Jurkat, Clone E6-1 (cell line): ENCODE data around the gene ARVCF.

ENCODE experiments used
- DNase-seq: peaks from one replicate; pipeline ENCODE4 v3.0.0-alpha.2; 2011; ENCODE audit warnings: low read depth, low spot score
- H3K4me3 ChIP-seq: 2 replicates; pipeline ENCODE4 v1.5.1; 2011; ENCODE audit warnings: mild to moderate bottlenecking, low read length, control low read depth, moderate library complexity

ARVCF gene

DNA sequence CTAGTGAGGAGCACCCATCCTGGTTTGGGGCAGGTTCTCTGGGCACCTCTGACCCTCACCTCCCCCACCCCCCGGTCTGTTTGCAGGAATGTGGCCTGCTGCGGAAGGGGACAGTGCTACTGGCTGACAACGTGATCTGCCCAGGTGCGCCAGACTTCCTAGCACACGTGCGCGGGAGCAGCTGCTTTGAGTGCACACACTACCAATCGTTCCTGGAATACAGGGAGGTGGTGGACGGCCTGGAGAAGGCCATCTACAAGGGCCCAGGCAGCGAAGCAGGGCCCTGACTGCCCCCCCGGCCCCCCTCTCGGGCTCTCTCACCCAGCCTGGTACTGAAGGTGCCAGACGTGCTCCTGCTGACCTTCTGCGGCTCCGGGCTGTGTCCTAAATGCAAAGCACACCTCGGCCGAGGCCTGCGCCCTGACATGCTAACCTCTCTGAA lies 48.2 kb downstream of the ARVCF start:
- no peak overlapping the region for H3K4me3 ChIP-seq
- DNase-seq, result no peak

DNA sequence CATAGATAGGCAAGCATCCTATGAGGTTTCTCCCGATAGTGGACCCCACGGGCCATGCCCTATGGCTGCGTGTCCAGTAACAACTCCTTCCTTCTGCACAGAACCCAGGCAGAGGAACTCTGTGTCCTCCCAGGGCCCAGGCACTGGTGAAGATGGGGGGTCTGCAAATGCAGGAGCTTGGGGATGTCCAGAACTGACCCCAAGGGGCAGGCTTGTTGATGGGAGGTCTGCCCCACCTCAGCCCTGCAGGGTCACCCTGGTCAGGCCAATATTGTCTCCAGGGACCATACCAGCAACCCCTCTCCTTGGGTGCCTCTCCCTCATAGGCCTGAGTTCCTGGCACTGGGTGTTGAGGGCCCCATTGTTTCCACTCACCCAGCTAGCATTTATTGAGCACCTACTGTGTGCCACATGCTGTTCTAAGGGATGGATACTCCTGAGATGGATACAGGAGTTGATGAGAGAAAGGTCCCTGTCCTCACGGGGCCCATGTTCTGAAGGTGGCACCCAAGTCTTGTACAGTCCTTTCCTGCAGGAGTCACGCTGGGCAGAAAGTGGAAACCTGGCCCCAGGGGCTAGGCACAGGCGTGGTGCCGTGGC lies 48.7 kb downstream of the ARVCF start:
- no peak overlapping the region for H3K4me3 ChIP-seq
- DNase-seq, result no peak

DNA sequence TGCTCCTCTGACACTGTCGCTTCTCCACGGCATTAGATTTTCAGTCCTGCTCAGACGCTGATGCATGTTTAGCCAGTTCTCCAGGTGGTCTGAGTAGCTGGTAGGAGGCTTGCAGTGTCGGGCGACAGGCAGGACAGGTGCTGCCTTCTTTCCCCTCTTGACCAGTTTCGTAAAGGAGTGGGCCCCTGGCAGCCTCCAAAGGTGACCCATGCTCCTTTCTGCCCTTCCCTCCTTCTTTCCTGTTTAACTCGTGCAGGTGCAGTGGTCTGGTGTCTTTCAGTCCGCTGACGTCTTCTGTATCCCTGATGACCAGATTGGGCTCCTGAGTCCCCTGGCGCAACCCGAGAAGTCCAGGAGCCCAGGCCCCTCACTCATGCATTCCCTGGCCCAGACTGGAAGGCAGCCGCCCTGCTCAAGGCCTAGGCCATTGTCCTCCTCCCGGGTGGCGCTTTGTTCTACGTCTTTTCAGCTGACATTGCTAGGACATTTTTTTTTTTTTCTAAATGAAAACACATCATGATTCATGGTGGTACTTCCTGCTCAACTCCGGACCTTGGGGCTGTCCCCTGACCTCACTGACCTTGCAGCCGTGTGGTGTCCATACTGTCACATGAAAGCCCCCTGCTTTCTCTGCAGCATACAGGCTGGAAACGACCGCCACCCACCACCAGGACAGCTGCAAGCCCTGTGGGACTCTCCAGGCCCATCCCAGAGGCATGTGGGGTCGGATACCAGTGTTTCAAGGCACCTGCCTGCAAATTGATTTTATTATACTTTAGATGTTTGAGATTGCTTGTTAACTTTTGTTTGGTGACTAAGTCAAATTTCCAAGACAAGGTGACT lies 49.5 kb downstream of the ARVCF start:
- no peak for DNase-seq

DNA sequence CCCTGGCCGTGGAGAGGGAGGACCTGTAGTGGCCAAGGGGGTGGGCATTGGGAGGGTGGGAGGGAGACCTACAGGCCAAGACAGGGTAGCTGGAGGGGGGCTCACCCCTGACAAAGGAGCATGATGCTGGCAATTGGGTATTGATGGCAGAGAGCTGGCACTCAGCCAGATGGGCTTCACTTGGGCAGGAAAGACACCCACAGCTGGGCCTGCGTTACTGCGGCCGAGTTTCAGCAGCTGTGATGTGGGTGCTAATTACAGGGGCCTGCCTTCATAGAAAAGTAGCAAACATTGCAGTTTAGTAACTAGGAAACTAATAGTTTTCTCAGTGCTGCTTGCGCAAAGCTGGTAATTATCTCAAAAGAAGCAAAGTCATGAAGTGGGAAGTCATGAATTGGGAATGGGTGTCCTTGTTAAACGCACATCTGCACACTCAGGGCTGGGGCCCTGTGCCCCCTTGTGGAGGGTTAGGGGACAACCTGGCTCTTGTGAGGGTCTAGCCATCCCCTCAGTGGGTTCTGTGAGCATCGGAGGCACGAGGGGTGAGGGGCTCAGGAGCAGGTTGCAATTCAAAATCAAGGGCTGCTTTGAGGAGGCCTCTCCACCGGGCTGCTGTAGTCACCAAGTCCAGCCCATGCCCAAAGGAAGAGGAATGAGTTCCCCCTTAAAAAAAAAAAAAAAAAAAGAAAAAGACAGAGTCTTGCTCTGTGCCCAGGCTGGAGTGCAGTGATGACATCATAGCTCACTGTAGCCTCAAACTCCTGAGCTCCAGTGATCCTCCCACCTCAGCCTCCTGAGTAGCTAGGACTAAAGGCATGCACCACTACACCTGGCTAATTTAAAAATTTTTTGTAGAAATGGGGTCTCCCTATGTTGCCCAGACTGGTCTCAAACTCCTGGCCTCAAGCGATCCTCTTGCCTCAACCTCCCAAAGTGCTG lies 50.6 kb downstream of the ARVCF start:
- no peak for DNase-seq
- H3K4me3 ChIP-seq, result no peak overlapping the region

More for the DNA sequence above, 49.5 kb downstream of the ARVCF start:
- no peak overlapping the region for H3K4me3 ChIP-seq

DNA sequence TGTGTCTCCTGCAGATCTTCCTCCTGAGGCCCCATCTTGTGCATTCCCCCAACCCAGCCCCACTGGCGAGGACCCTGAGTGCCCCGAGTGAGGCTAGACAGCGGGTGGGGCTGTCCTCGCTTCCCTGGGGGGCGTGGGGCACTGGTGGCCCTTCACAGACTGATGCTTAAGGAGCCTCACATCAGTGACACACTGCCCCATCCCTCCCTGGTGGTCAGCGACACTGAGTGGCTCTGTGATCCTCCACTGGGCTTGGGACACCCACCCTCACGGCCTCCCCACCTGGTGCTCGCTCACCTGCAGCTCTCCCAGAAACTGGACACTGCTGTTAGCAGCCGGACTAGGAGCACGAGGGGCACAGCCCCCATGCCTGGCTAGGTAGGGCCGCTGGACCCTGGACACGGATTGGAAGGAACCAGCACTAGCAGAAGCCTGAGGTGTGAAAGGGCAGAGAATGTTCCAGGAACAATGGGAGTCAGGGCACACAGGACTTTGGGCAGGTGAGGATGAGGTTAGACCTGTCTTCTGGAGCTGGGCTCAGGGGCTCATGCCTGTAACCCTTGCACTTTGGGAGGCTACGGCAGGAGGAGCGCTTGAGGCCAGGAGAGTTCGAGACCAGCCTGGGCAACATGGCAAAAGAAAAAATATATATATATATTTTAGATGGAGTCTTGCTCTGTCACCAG lies 51.8 kb downstream of the ARVCF start:
- no peak overlapping the region for H3K4me3 ChIP-seq
- no peak for DNase-seq

DNA sequence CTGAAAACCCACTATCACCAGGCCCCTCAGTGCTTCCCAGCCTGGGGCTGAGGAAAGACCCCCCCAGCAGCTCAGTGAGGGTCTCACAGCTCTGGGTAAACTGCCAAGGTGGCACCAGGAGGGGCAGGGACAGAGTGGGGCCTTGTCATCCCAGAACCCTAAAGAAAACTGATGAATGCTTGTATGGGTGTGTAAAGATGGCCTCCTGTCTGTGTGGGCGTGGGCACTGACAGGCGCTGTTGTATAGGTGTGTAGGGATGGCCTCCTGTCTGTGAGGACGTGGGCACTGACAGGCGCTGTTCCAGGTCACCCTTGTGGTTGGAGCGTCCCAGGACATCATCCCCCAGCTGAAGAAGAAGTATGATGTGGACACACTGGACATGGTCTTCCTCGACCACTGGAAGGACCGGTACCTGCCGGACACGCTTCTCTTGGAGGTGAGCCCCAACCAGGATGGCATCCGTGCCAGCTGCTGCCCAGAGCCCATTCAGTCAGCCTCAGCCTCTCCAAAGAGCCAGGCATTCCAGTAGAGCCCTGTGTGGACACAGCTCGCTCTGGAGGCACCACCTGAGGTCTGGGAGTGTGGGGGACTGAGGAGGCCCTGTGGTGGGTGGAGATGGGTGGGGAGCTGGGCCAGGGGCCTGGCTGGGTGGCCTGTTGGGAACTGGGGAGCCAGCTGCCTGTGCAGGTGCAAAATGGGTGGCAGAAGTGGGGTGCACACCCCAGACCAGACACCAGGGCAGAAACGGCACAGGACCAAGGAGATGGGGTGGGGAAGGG lies 52.6 kb downstream of the ARVCF start:
- DNase-seq, result no peak
- no peak overlapping the region for H3K4me3 ChIP-seq

DNA sequence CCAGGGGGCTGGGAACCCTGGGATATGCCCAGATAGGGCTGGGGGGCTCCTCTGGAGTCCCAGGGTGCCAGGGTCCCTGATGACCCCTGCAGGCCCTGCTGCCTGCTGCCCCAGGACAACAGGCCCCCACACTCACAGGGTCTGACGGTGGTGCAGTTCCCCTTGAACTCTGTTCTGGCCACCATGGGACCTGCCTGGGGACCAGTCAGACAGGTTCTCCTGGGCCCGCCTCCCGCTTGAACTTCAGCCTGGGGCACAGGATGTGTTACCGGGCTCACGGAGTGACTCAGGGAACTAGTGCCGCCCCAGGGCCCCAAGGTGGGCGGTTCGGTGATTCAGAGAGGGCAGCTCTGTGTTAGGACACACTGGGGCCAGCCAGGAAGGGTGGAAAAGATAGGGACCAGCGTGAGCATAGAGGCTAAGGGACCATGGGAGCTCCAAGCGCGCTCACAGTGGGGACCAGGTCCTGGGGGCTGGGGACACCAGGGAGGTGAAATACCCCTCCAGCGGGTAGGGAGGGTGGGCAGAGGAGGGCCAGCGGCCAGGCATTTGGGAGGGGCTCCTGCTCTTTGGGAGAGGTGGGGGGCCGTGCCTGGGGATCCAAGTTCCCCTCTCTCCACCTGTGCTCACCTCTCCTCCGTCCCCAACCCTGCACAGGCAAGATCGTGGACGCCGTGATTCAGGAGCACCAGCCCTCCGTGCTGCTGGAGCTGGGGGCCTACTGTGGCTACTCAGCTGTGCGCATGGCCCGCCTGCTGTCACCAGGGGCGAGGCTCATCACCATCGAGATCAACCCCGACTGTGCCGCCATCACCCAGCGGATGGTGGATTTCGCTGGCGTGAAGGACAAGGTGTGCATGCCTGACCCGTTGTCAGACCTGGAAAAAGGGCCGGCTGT lies 53.5 kb downstream of the ARVCF start:
- H3K4me3 ChIP-seq, result no peak overlapping the region
- no peak for DNase-seq

DNA sequence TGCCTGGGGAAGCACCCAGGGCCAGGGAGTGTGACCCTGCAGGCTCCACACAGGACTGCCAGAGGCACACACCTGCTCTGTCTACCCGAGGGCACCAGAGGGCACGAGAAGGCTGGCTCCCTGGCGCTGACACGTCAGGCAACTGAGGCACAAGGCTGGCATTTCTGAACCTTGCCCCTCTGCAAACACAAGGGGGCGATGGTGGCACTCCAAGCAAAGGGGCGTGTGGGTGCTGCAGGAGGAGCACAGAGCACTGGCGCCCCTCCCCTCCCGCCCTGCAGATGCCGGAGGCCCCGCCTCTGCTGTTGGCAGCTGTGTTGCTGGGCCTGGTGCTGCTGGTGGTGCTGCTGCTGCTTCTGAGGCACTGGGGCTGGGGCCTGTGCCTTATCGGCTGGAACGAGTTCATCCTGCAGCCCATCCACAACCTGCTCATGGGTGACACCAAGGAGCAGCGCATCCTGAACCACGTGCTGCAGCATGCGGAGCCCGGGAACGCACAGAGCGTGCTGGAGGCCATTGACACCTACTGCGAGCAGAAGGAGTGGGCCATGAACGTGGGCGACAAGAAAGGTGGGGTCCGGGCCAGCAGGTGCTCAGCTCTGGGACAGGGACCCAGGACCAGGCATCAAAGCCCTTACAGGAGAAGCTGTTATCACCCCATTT lies 54.2 kb downstream of the ARVCF start:
- DNase-seq, result peak; percentile 79
- no peak overlapping the region for H3K4me3 ChIP-seq

DNA sequence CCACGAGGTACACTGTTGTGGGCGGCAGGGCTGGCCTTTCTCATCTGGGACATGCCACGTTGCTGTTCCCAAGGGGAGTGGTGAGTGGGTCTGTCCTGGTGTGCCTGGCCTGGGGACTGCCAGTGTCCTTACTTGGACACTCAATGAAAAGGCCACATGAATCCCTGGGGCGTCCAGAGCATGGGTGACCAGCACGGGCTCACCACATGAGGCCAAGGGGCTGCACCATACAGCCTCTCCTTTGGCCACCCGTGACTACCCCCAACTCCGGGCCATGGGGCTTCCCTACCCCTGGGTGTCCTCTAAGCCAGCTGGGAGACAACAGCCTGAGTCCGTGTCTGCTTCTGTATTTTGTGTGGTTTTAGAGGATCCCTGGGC lies 54.8 kb downstream of the ARVCF start:
- H3K4me3 ChIP-seq, result no peak overlapping the region
- no peak for DNase-seq

DNA sequence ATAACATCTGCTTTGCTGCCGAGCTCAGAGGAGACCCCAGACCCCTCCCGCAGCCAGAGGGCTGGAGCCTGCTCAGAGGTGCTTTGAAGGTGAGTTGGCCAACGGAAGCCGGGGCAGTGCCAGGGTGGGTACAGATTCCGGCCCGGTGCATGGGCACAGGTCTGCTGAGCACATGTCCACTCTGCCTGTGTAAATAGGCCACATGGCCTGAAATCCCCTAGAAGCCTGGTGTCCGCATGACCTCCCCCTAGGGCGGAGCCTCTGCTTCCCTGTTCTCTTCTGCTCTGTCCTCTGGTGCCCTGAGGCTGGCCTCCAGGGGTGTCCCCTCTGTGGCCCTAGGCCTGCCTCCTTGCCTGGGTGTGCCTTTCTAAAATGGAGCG lies 55.4 kb downstream of the ARVCF start:
- no peak for DNase-seq
- H3K4me3 ChIP-seq, result no peak overlapping the region

DNA sequence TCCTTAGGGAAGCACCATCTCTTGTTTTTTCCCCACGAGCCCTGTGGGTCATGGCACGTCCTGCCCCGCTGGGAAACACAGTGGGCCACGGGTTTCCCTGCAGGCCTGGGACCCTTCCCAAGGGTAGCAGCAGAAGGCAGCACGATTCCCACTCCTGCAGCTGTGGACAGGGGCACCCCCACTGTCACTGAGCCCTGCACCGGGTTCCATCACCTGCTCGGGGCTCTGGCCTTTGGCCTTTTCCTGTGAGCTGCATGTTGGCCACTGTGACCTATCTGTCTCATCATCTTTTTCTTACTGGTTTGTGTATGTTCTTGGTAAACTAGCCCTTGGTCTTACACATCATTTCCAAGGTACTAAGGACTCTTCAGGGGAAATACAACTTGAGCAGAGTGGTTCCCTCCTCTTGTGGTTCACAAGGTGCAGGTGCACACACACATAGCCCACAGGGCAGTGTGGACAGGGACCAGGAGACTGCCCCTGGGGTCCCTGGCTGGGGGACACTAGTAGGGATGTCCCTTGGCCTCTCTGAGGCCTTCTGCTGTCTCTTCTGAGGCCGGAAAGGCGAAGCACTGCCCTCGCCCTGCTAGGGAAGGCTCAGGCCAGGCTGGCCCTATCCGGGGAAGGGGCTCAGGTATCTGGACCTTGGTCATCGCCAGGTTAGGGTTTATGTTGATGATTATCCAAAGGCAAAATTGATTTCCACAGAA lies 56.0 kb downstream of the ARVCF start:
- DNase-seq, result no peak
- H3K4me3 ChIP-seq, result no peak overlapping the region

DNA sequence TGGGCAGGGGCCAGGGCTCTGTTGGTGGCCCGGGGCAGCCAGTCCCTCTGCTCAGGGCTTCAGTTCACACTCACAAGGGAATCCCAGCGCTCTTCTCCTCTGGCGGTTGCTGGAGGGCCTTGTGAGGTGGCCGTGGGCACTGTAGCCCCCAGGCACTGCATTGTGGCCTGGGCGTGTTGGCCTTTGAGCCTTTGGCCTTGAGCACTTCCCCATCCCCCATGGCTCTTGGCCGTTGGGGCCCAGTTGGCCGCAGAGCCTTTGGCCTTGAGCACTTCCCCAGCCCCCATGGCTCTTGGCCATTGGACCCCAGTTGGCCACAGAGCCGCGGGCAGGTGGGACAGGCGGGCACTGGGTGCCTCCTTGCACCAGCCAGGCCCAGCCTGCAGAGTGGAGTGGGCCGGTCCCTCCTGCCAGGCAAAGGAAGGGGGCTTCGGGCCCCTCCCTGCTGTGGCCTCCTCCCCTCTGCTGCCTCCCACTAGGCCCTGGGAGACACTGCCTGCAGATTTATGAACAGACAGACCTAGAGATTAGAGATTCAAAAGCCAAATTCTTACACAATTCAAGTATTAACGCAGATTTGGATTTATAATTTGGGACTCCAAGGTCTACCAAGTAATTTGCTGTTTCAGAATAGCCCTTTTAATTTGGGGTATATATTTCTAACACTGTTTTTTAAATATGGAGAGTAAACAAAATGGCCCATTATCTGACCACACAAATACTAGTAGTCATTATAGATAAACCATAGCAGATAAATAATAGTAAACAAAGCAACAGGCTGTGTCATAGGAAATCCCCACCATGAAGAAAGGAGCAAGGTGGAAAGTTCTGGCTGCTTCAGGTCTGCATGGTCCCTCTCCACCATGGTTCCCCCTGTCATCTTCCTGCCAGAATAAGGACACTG lies 56.8 kb downstream of the ARVCF start:
- no peak for DNase-seq
- no peak overlapping the region for H3K4me3 ChIP-seq

DNA sequence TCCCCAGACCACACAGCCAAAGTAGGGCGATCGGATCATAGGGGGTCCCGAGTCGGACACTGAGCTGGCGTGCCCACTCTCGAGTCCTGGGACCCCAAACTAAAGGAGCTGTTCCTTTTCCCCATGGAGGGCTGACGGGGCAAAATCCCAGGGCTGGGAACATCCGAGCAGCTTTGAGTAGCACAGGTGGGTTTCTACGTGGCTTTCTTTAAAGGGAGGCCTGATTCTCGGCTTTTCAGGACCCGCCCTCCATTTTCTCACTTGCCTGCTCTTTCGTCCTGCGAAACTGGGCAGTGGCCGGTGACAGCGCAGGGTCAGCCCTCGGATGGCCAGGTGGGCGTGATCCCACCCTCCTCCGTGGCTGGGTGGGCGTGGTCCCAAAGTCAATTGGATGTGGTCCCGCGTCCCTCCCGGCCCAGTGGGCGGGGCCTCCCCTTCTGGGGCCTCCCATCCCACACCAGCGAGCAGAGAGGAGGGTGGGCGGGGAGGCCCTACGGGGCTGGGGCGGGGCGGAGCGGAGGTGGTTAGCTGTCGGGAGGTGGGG lies 57.5 kb downstream of the ARVCF start:
- DNase-seq, result no peak
- no peak overlapping the region for H3K4me3 ChIP-seq

DNA sequence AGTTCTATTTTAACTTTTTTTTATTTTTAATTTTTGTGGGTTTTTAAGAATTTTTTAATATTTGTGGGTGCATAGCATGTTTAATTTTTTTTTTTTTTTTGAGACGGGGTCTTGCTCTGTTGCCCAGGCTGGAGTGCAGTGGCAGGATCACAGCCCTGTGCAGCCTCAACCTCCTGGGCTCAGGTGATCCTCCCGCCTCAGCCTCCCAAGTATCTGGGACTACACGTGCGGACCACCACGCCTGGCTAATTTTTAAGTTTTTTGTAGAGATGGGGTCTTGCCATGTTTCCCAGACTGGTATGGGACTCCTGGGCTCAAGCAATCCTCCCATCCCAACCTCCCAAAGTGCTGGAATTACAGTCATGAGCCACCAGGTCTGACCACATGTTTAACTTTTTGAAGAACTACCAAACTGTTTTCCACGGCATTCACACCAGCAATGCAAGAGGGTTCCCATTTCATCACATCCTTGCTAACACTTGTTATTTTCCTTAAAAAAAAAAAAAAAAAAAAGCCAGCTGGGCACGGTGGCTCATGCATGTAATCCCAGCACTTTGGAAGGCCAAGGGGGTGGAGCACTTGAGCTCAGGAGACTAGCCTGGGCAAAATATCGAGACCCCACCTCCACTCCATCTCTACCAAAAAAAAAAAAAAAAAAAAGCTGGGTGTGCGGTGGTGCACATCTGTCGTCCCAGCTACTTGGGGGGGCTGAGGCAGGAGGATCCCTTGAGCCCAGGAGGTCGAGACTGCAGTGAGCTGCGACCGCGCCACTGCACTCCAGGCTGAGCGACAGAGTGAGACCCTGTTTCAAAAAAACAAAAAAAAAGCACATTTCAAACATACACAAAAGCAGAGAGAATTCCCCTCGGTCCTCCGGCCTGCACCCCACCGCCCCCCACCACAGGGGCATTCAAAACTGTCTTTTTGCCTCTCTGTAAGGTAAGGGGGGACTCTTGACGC lies 58.3 kb downstream of the ARVCF start:
- no peak overlapping the region for H3K4me3 ChIP-seq
- DNase-seq, result no peak
